ENCODE measurements around the gene INSC. TPM values are rescaled to one million over a fixed set of nuclear protein-coding genes. Genes with fewer than 3 reads are reported as not detected.

Gene INSC
- total RNA-seq, 1 experiment from 2014 or later, result 1.0 TPM

- DNase-seq (ENCODE audit: low spot score), result no peak
- no TSS peak for BruUV-seq (replicated peaks)
- TF ChIP-seq CTCF (conservative IDR thresholded peaks at IDR 0.05; ENCODE audit: low read depth, low read length), result no peak
- no peak for TF ChIP-seq EZH2 (IDR thresholded peaks at IDR 0.05; ENCODE audit: borderline replicate concordance, low read depth, low read length, poor library complexity, severe bottlenecking)
- Histone ChIP-seq H3K9me3 (ENCODE audit: low read depth, low read length, poor library complexity, severe bottlenecking) (no peaks in the 10 kb centered on the region), H3K27ac (ENCODE audit: low read depth, low read length, poor library complexity, severe bottlenecking) (no peak overlapping the region), H3K4me1 (ENCODE audit: insufficient read depth, low read length, poor library complexity, severe bottlenecking) (no peaks in the 10 kb centered on the region), H3K4me3 (ENCODE audit: low read depth, low read length, poor library complexity, severe bottlenecking) (no peak overlapping the region), H3K27me3 (replicated peaks; ENCODE audit: insufficient read depth, low read depth, low read length, poor library complexity) (no peaks in the 10 kb centered on the region), H3K36me3 (ENCODE audit: insufficient read depth, low read length, poor library complexity, severe bottlenecking) (no peaks in the 10 kb centered on the region)
- POLR2A ChIA-PET (ENCODE audit: low non-redundant PET), result no interaction called here
- CTCF ChIA-PET, result no interaction called here
- intact Hi-C loops (cut with micrococcal nuclease; ENCODE audit: unreplicated experiment), result no loop called here
Observed at GRCh38 chr11:15215005-15215404, 100.3 kb downstream of the INSC start.

- no peak overlapping the region for H3K27ac ChIP-seq (ENCODE audit: low read depth, low read length, poor library complexity, severe bottlenecking)
- no peaks in the 10 kb centered on the region for H3K36me3 ChIP-seq (ENCODE audit: insufficient read depth, low read length, poor library complexity, severe bottlenecking)
- no TSS peak for BruUV-seq (replicated peaks)
- DNase-seq (ENCODE audit: low spot score), result peak; percentile 17
- TF ChIP-seq CTCF (conservative IDR thresholded peaks at IDR 0.05; ENCODE audit: low read depth, low read length) (peak; percentile 63), EZH2 (IDR thresholded peaks at IDR 0.05; ENCODE audit: borderline replicate concordance, low read depth, low read length, poor library complexity, severe bottlenecking) (no peak)
- ChIA-PET CTCF (no interaction called here), POLR2A (ENCODE audit: low non-redundant PET) (no interaction called here)
- no peak overlapping the region for H3K4me3 ChIP-seq (ENCODE audit: low read depth, low read length, poor library complexity, severe bottlenecking)
- no peaks in the 10 kb centered on the region for H3K27me3 ChIP-seq (replicated peaks; ENCODE audit: insufficient read depth, low read depth, low read length, poor library complexity)
- intact Hi-C loops (cut with micrococcal nuclease; ENCODE audit: unreplicated experiment), result no loop called here
- no peaks in the 10 kb centered on the region for H3K4me1 ChIP-seq (ENCODE audit: insufficient read depth, low read length, poor library complexity, severe bottlenecking)
- no peaks in the 10 kb centered on the region for H3K9me3 ChIP-seq (ENCODE audit: low read depth, low read length, poor library complexity, severe bottlenecking)
Observed at GRCh38 chr11:15216678-15217077, 102.0 kb downstream of the INSC start.

GRCh38 chr11:15217416-15217815 lies 102.7 kb downstream of the INSC start:
- Histone ChIP-seq H3K4me1 (ENCODE audit: insufficient read depth, low read length, poor library complexity, severe bottlenecking) (no peaks in the 10 kb centered on the region), H3K27me3 (replicated peaks; ENCODE audit: insufficient read depth, low read depth, low read length, poor library complexity) (no peaks in the 10 kb centered on the region), H3K4me3 (ENCODE audit: low read depth, low read length, poor library complexity, severe bottlenecking) (no peak overlapping the region), H3K9me3 (ENCODE audit: low read depth, low read length, poor library complexity, severe bottlenecking) (no peaks in the 10 kb centered on the region), H3K36me3 (ENCODE audit: insufficient read depth, low read length, poor library complexity, severe bottlenecking) (no peaks in the 10 kb centered on the region), H3K27ac (ENCODE audit: low read depth, low read length, poor library complexity, severe bottlenecking) (no peak overlapping the region)
- intact Hi-C loops (cut with micrococcal nuclease; ENCODE audit: unreplicated experiment), result no loop called here
- no peak for DNase-seq (ENCODE audit: low spot score)
- no TSS peak for BruUV-seq (replicated peaks)
- TF ChIP-seq CTCF (conservative IDR thresholded peaks at IDR 0.05; ENCODE audit: low read depth, low read length) (no peak), EZH2 (IDR thresholded peaks at IDR 0.05; ENCODE audit: borderline replicate concordance, low read depth, low read length, poor library complexity, severe bottlenecking) (no peak)
- ChIA-PET POLR2A (ENCODE audit: low non-redundant PET) (no interaction called here), CTCF (no interaction called here)

Data from A673 (cell line).